MM.1S (cell line): Measurements from ENCODE around the gene CNNM3.
A peak's percentile ranks its signal among the peaks of the same experiment; 100 is the strongest.

Experiments used
- DNase-seq: peaks from one replicate; pipeline ENCODE4 v3.0.0-alpha.2; 2015
- H2AFZ ChIP-seq: fragments of 300-600 bp; sonication (generic); 2 replicates; pipeline ENCODE4 v1.6.0; 2016; ENCODE audit warnings: antibody characterized with exemption, low read length
- H3F3A ChIP-seq: fragments of 300-600 bp; sonication (generic); 2 replicates; pipeline ENCODE4 v1.6.1; 2016; ENCODE audit warnings: mild to moderate bottlenecking, antibody characterized with exemption, low read length, moderate library complexity, mixed read lengths; ENCODE audit not compliant: insufficient read depth
- H3K27ac ChIP-seq: fragments of 300-600 bp; sonication (generic); 2 replicates; pipeline ENCODE4 v1.5.1; 2016; ENCODE audit warnings: mild to moderate bottlenecking, low read length
- H3K27me3 ChIP-seq: fragments of 300-600 bp; sonication (generic); replicated peaks from 2 replicates; pipeline ENCODE4 v1.6.0; 2016; ENCODE audit warnings: low read length; ENCODE audit not compliant: insufficient read depth
- H3K36me3 ChIP-seq: fragments of 300-600 bp; sonication (generic); replicated peaks from 2 replicates; pipeline ENCODE4 v1.6.1; 2016; ENCODE audit warnings: mild to moderate bottlenecking, low read length, mixed read lengths; ENCODE audit not compliant: insufficient read depth
- H3K4me1 ChIP-seq: fragments of 300-600 bp; sonication (generic); 2 replicates; pipeline ENCODE4 v1.6.1; 2016; ENCODE audit warnings: low read length, mixed read lengths
- H3K4me2 ChIP-seq: fragments of 300-600 bp; sonication (generic); 2 replicates; pipeline ENCODE4 v1.6.0; 2016; ENCODE audit warnings: low read depth, low read length
- H3K4me3 ChIP-seq: fragments of 300-600 bp; sonication (generic); 2 replicates; pipeline ENCODE4 v1.5.1; 2016; ENCODE audit warnings: low read length, mixed read lengths
- H3K79me2 ChIP-seq: fragments of 300-600 bp; sonication (generic); 2 replicates; pipeline ENCODE4 v1.6.1; 2016; ENCODE audit warnings: mixed run types, low read length, mixed read lengths
- H3K9ac ChIP-seq: fragments of 300-600 bp; sonication (generic); 2 replicates; pipeline ENCODE4 v1.6.1; 2016; ENCODE audit warnings: low read length, mixed read lengths
- H3K9me2 ChIP-seq: fragments of 300-600 bp; sonication (generic); replicated peaks from 2 replicates; pipeline ENCODE4 v1.6.1; 2016; ENCODE audit warnings: mild to moderate bottlenecking, low read length, mixed read lengths; ENCODE audit not compliant: insufficient read depth
- H3K9me3 ChIP-seq: fragments of 300-600 bp; sonication (generic); replicated peaks from 2 replicates; pipeline ENCODE4 v1.6.1; 2016; ENCODE audit warnings: mild to moderate bottlenecking, low read length, mixed read lengths; ENCODE audit not compliant: insufficient read depth
- H4K20me1 ChIP-seq: fragments of 300-600 bp; sonication (generic); 2 replicates; pipeline ENCODE4 v1.6.1; 2016; ENCODE audit warnings: mild to moderate bottlenecking, low read length, moderate library complexity, mixed read lengths; ENCODE audit not compliant: insufficient read depth
- CTCF ChIP-seq: fragments of 300-600 bp; sonication (generic); IDR thresholded peaks from 2 replicates; pipeline ENCODE4 v1.5.1; 2016; ENCODE audit warnings: antibody characterized with exemption, low read length, mixed read lengths
- EZH2 ChIP-seq: fragments of 300-600 bp; sonication (generic); optimal IDR thresholded peaks from 2 replicates; pipeline ENCODE3; 2017; ENCODE audit warnings: low read depth, mild to moderate bottlenecking, antibody characterized with exemption, low read length, mixed read lengths
- EZH2phosphoT487 ChIP-seq: fragments of 300-600 bp; sonication (generic); IDR thresholded peaks from 2 replicates; pipeline ENCODE4 v1.6.1; 2018; ENCODE audit warnings: antibody characterized with exemption, low read length

CNNM3 gene

DNA sequence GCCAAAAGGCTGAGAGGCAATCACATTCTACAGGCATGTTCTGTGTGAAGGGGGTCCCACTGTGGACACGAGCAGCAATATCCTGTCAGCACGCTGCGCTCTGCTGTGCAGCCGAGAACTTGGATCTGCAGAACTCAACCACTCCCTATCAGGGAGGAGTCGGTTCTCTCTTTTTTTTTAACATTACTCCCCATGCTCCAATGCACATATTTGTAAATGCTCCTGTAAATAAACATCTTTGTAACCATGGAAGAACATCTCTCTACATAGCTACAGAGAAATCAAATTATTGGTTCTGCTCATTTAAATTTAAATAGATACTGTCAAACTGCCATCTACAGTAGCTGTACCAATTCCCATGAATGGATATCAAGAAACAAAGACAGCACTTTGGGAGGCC lies 30.8 kb downstream of the CNNM3 start:
- H3K27ac ChIP-seq = peak overlapping the region; percentile 73; the same call in 1 of the 2 replicates
- no peak overlapping the region for H2AFZ ChIP-seq
- no peaks in the 10 kb centered on the region for H3K9me3 ChIP-seq
- no peaks in the 10 kb centered on the region for H4K20me1 ChIP-seq
- no peak for DNase-seq
- TF ChIP-seq EZH2phosphoT487 (no peak), EZH2 (no peak), CTCF (no peak)
- H3K4me3 ChIP-seq = no peak overlapping the region
- no peak overlapping the region for H3K4me2 ChIP-seq
- H3K9me2 ChIP-seq = no peaks in the 10 kb centered on the region
- H3K27me3 ChIP-seq = no peaks in the 10 kb centered on the region
- H3K4me1 ChIP-seq = peaks cover 24% of the 10 kb centered on the region
- H3K36me3 ChIP-seq = peaks cover 15% of the 10 kb centered on the region; the same call in 1 of the 2 replicates
- H3K79me2 ChIP-seq = peaks cover 32% of the 10 kb centered on the region
- peaks cover 30% of the 10 kb centered on the region for H3F3A ChIP-seq
- no peak overlapping the region for H3K9ac ChIP-seq

DNA sequence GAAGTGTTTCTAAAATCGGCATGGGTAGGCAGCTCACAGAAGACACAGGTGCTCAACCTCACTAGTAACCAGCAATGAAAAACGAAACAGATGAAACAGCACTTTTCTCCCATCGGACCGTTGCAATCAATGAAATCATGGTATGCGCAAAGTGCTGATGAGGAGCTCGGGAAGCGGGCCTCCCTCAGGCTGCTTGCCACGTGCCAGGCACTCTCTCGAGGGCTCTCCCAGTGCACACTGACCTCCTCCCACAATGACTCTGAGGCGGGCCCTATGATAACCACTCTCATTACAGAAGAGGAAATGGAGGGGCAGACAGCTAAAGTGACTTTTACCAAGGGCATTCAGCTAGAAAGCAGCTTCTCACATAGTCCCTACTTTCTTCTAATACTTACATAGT lies 31.5 kb downstream of the CNNM3 start:
- no peaks in the 10 kb centered on the region for H3K27me3 ChIP-seq
- H3K4me1 ChIP-seq = peaks cover 25% of the 10 kb centered on the region
- H3K9ac ChIP-seq = no peak overlapping the region
- TF ChIP-seq CTCF (no peak), EZH2phosphoT487 (no peak), EZH2 (no peak)
- peak; percentile 97 for DNase-seq
- no peaks in the 10 kb centered on the region for H4K20me1 ChIP-seq
- peaks cover 15% of the 10 kb centered on the region; the same call in 1 of the 2 replicates for H3K36me3 ChIP-seq
- no peaks in the 10 kb centered on the region for H3K9me2 ChIP-seq
- H2AFZ ChIP-seq = no peak overlapping the region
- no peaks in the 10 kb centered on the region for H3K9me3 ChIP-seq
- H3K79me2 ChIP-seq = peaks cover 39% of the 10 kb centered on the region
- H3K27ac ChIP-seq = peak overlapping the region; percentile 73
- peaks cover 28% of the 10 kb centered on the region for H3F3A ChIP-seq
- H3K4me3 ChIP-seq = no peak overlapping the region
- no peak overlapping the region for H3K4me2 ChIP-seq

DNA sequence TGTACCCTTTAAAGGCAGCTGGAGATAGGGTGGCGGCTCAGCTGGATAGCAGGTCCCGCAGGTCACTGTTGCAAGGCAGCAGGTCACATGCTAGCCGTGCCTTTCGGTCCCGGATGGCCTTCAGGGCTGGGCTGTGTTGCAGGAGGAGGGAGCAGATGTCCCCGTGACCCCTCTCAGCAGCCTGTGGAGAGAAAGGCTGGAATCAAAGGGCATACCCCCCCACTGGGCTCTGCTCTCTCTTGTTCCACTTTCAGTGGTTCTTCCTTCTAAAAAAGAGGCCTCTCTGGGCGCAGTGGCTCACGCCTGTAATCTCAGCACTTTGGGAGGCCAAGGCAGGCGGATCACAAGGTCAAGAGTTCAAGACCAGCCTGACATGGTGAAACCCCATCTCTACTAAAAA lies 32.2 kb downstream of the CNNM3 start:
- no peak overlapping the region; the same call in 1 of the 2 replicates for H3K4me2 ChIP-seq
- peak overlapping the region; percentile 14; the same call in 1 of the 2 replicates for H3K9ac ChIP-seq
- H4K20me1 ChIP-seq = no peaks in the 10 kb centered on the region
- no peaks in the 10 kb centered on the region for H3K9me2 ChIP-seq
- H3K9me3 ChIP-seq = no peaks in the 10 kb centered on the region
- no peak overlapping the region for H2AFZ ChIP-seq
- H3K27me3 ChIP-seq = no peaks in the 10 kb centered on the region
- DNase-seq = no peak
- peaks cover 28% of the 10 kb centered on the region for H3K4me1 ChIP-seq
- no peak overlapping the region for H3K4me3 ChIP-seq
- TF ChIP-seq EZH2 (no peak), EZH2phosphoT487 (no peak), CTCF (no peak)
- H3K27ac ChIP-seq = peak overlapping the region; percentile 73
- peaks cover 46% of the 10 kb centered on the region for H3K79me2 ChIP-seq
- peaks cover 28% of the 10 kb centered on the region for H3F3A ChIP-seq
- peaks cover 17% of the 10 kb centered on the region; the same call in 1 of the 2 replicates for H3K36me3 ChIP-seq
